Measurements from ENCODE around the gene ZNF398. TPM values are rescaled to one million over a fixed set of nuclear protein-coding genes. Genes with fewer than 3 reads are reported as not detected.

ZNF398 gene
- total and polyA plus RNA-seq, 2 of the 13 experiments (the other 11 are each of a cell fraction or from before 2014, with no cell fraction given): 3.0 to 8.9 TPM

DNA sequence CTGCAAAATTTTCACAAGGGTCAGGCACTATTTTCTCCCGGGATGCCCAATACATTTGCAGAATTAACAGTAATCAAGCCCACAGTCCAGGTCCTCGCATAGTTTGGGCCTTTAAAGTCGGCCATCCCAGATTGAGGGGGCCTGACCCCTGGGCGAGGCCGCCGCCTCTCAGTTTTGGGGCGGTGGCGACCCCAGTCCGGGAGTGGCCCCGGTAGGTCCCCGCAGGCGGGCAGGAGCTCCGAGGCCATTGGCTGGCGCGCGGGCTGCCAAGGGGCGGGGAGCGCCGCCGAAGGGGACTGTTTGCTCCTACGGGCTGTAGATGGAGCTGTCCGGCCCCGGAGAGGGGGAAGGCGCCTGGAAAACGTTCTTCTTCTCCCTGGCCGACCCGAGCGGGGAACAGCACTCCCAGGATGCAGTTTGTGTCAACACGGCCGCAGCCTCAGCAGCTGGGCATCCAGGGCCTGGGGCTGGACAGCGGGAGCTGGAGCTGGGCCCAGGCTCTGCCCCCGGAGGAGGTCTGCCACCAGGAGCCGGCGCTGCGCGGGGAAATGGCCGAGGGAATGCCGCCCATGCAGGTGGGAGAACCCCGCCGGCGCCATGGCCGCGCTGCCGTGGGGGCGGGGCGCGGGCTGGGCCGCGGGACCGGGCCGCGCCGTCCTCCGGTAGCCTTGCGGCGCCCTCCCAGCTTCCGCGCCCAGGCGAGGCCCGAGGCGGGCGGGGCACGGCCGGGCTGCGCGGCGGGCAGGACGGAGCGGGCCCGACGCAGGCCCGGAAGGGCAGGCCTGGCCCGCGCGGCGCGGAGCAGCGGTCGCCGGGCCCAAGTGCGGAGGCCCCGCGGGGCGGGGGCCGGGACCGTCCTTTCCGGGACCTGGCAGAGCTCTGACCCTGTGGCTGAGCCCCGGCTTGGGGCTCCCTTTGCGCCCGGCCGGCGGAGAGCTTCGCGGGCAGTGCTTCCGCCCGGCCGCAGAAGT is 48.2 kb downstream of the ZNF398 start, which contains the start of gene ZNF282 (continued):
- TF ChIP-seq, protein P1, sequence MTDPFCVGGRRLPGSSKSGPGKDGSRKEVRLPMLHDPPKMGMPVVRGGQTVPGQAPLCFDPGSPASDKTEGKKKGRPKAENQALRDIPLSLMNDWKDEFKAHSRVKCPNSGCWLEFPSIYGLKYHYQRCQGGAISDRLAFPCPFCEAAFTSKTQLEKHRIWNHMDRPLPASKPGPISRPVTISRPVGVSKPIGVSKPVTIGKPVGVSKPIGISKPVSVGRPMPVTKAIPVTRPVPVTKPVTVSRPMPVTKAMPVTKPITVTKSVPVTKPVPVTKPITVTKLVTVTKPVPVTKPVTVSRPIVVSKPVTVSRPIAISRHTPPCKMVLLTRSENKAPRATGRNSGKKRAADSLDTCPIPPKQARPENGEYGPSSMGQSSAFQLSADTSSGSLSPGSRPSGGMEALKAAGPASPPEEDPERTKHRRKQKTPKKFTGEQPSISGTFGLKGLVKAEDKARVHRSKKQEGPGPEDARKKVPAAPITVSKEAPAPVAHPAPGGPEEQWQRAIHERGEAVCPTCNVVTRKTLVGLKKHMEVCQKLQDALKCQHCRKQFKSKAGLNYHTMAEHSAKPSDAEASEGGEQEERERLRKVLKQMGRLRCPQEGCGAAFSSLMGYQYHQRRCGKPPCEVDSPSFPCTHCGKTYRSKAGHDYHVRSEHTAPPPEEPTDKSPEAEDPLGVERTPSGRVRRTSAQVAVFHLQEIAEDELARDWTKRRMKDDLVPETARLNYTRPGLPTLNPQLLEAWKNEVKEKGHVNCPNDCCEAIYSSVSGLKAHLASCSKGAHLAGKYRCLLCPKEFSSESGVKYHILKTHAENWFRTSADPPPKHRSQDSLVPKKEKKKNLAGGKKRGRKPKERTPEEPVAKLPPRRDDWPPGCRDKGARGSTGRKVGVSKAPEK (CRISPR knock-in tag; IDR thresholded peaks at IDR 0.05; ENCODE audit: borderline replicate concordance): no peak
- TF ChIP-seq FOSL1 (CRISPR knock-in tag; IDR thresholded peaks at IDR 0.05; ENCODE audit: borderline replicate concordance) (0 out of 2 replicates have a peak, but pooled peaks have one; percentile 15), ZNF263 (CRISPR knock-in tag; IDR thresholded peaks at IDR 0.05) (peak; percentile 35), ZFP36L2 (CRISPR knock-in tag; IDR thresholded peaks at IDR 0.05) (no peak), ZFP62 (CRISPR knock-in tag; IDR thresholded peaks at IDR 0.05) (no peak), IKZF1 (IDR thresholded peaks at IDR 0.05) (no peak), ZNF44 (CRISPR knock-in tag; IDR thresholded peaks at IDR 0.05) (no peak), ZMYM3 (CRISPR knock-in tag; IDR thresholded peaks at IDR 0.05) (peak; percentile 22; the same call in 1 of the 2 replicates), JARID2 (CRISPR knock-in tag; IDR thresholded peaks at IDR 0.05; ENCODE audit: insufficient replicate concordance) (no peak)
- TF ChIP-seq, protein P2, sequence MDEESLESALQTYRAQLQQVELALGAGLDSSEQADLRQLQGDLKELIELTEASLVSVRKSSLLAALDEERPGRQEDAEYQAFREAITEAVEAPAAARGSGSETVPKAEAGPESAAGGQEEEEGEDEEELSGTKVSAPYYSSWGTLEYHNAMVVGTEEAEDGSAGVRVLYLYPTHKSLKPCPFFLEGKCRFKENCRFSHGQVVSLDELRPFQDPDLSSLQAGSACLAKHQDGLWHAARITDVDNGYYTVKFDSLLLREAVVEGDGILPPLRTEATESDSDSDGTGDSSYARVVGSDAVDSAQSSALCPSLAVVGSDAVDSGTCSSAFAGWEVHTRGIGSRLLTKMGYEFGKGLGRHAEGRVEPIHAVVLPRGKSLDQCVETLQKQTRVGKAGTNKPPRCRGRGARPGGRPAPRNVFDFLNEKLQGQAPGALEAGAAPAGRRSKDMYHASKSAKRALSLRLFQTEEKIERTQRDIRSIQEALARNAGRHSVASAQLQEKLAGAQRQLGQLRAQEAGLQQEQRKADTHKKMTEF (CRISPR knock-in tag; IDR thresholded peaks at IDR 0.05): peak; percentile 87
- TF ChIP-seq, protein P3, sequence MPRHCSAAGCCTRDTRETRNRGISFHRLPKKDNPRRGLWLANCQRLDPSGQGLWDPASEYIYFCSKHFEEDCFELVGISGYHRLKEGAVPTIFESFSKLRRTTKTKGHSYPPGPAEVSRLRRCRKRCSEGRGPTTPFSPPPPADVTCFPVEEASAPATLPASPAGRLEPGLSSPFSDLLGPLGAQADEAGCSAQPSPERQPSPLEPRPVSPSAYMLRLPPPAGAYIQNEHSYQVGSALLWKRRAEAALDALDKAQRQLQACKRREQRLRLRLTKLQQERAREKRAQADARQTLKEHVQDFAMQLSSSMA (CRISPR knock-in tag; IDR thresholded peaks at IDR 0.05): no peak
- TF ChIP-seq, protein P4, sequence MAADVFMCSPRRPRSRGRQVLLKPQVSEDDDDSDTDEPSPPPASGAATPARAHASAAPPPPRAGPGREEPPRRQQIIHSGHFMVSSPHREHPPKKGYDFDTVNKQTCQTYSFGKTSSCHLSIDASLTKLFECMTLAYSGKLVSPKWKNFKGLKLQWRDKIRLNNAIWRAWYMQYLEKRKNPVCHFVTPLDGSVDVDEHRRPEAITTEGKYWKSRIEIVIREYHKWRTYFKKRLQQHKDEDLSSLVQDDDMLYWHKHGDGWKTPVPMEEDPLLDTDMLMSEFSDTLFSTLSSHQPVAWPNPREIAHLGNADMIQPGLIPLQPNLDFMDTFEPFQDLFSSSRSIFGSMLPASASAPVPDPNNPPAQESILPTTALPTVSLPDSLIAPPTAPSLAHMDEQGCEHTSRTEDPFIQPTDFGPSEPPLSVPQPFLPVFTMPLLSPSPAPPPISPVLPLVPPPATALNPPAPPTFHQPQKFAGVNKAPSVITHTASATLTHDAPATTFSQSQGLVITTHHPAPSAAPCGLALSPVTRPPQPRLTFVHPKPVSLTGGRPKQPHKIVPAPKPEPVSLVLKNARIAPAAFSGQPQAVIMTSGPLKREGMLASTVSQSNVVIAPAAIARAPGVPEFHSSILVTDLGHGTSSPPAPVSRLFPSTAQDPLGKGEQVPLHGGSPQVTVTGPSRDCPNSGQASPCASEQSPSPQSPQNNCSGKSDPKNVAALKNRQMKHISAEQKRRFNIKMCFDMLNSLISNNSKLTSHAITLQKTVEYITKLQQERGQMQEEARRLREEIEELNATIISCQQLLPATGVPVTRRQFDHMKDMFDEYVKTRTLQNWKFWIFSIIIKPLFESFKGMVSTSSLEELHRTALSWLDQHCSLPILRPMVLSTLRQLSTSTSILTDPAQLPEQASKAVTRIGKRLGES (CRISPR knock-in tag; IDR thresholded peaks at IDR 0.05; ENCODE audit: borderline replicate concordance): peak; percentile 61; the same call in 1 of the 2 replicates
- TF ChIP-seq, protein P5, sequence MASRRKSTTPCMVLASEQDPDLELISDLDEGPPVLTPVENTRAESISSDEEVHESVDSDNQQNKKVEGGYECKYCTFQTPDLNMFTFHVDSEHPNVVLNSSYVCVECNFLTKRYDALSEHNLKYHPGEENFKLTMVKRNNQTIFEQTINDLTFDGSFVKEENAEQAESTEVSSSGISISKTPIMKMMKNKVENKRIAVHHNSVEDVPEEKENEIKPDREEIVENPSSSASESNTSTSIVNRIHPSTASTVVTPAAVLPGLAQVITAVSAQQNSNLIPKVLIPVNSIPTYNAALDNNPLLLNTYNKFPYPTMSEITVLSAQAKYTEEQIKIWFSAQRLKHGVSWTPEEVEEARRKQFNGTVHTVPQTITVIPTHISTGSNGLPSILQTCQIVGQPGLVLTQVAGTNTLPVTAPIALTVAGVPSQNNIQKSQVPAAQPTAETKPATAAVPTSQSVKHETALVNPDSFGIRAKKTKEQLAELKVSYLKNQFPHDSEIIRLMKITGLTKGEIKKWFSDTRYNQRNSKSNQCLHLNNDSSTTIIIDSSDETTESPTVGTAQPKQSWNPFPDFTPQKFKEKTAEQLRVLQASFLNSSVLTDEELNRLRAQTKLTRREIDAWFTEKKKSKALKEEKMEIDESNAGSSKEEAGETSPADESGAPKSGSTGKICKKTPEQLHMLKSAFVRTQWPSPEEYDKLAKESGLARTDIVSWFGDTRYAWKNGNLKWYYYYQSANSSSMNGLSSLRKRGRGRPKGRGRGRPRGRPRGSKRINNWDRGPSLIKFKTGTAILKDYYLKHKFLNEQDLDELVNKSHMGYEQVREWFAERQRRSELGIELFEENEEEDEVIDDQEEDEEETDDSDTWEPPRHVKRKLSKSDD (CRISPR knock-in tag; IDR thresholded peaks at IDR 0.05; ENCODE audit: low read depth): peak; percentile 45; the same call in 1 of the 2 replicates
- TF ChIP-seq, protein P6, sequence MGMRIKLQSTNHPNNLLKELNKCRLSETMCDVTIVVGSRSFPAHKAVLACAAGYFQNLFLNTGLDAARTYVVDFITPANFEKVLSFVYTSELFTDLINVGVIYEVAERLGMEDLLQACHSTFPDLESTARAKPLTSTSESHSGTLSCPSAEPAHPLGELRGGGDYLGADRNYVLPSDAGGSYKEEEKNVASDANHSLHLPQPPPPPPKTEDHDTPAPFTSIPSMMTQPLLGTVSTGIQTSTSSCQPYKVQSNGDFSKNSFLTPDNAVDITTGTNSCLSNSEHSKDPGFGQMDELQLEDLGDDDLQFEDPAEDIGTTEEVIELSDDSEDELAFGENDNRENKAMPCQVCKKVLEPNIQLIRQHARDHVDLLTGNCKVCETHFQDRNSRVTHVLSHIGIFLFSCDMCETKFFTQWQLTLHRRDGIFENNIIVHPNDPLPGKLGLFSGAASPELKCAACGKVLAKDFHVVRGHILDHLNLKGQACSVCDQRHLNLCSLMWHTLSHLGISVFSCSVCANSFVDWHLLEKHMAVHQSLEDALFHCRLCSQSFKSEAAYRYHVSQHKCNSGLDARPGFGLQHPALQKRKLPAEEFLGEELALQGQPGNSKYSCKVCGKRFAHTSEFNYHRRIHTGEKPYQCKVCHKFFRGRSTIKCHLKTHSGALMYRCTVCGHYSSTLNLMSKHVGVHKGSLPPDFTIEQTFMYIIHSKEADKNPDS (CRISPR knock-in tag; IDR thresholded peaks at IDR 0.05): 0 out of 2 replicates have a peak, but pooled peaks have one; percentile 53
